Activated T-cell treated with anti-CD3 and anti-CD28 coated beads for 4 hours (primary cell): ENCODE results near the gene CCDC92B.
"Not testable (repeated sequence)": the region's sequence is repeated elsewhere in the genome, so short reads cannot be mapped to it uniquely, and the experiment has no call there.

Experiments used
- DNase-seq: peaks from one replicate; pipeline ENCODE4 v3.0.0-alpha.2; 2020

Gene CCDC92B

GRCh38 chr17:2749058-2749783 is at the start of gene CCDC92B:
CCDC92B (minus strand) TSS chr17:2749652; CDS start chr17:2735145, 14,507 bp downstream.
- no peak for DNase-seq

- no peak for DNase-seq
Observed at GRCh38 chr17:2798678-2799077, 49.2 kb upstream of the CCDC92B start.

- DNase-seq = no peak
Observed at GRCh38 chr17:2798188-2798587, 48.7 kb upstream of the CCDC92B start.

GRCh38 chr17:2797637-2798036 is 48.2 kb upstream of the CCDC92B start:
- DNase-seq = no peak

- DNase-seq = no peak
Observed at GRCh38 chr17:2797226-2797625, 47.8 kb upstream of the CCDC92B start.

GRCh38 chr17:2796164-2797125 is 47.0 kb upstream of the CCDC92B start, which contains the start of gene RAP1GAP2:
RAP1GAP2 (plus strand) TSS chr17:2796438; CDS start chr17:2796528, 90 bp downstream.
- no peak for DNase-seq

- no peak for DNase-seq
Observed at GRCh38 chr17:2795441-2796163, 46.1 kb upstream of the CCDC92B start.

- DNase-seq = no peak
Observed at GRCh38 chr17:2794111-2794803, 44.8 kb upstream of the CCDC92B start.

GRCh38 chr17:2792366-2793169 is 43.1 kb upstream of the CCDC92B start:
- DNase-seq = peak; percentile 43

- no peak for DNase-seq
Observed at GRCh38 chr17:2789700-2790099, 40.2 kb upstream of the CCDC92B start.

GRCh38 chr17:2786176-2786881 is 36.9 kb upstream of the CCDC92B start:
- DNase-seq = peak; percentile 86

- DNase-seq = not testable (repeated sequence)
Observed at GRCh38 chr17:2785376-2785775, 35.9 kb upstream of the CCDC92B start.

GRCh38 chr17:2784864-2785263 is 35.4 kb upstream of the CCDC92B start:
- DNase-seq = no peak

GRCh38 chr17:2783310-2784030 is 34.0 kb upstream of the CCDC92B start:
- DNase-seq = no peak

GRCh38 chr17:2782055-2782454 is 32.6 kb upstream of the CCDC92B start:
- DNase-seq = no peak

GRCh38 chr17:2781598-2781997 is 32.1 kb upstream of the CCDC92B start:
- not testable (repeated sequence) for DNase-seq

- no peak for DNase-seq
Observed at GRCh38 chr17:2780931-2781454, 31.5 kb upstream of the CCDC92B start.

- DNase-seq = no peak
Observed at GRCh38 chr17:2780256-2780655, 30.8 kb upstream of the CCDC92B start.

- no peak for DNase-seq
Observed at GRCh38 chr17:2779545-2779944, 30.1 kb upstream of the CCDC92B start.

GRCh38 chr17:2778489-2778888 is 29.0 kb upstream of the CCDC92B start:
- DNase-seq = no peak
